Right ventricle myocardium superior (tissue), 1 donor: Measurements from ENCODE around the gene TXNDC11. TPM values are rescaled to one million over a fixed set of nuclear protein-coding genes. Genes with fewer than 3 reads are reported as not detected.

Experiments
- total RNA-seq: library from RNA; stranded (reverse); fragmentation: NEBNext Ultra II Directional; extraction: Animal tissue kit (Norgen Biotek cat#: 25700); gene quantifications from one replicate; pipeline ENCODE4 v1.2.1, GENCODE V29; 2021
- donor health status: DM: no; HTN: yes; CAD: no; lungs with severe emphysema.

Gene TXNDC11
- total RNA-seq, 1 donor from 2014 or later: 18.6 TPM

Other genes with a start within 250 kb of the TXNDC11 start
- 74.3 TPM for gene LITAF, start 155.9 kb downstream of the TXNDC11 start, total RNA-seq
- 28.3 TPM for gene SNN, start 74.4 kb downstream of the TXNDC11 start, total RNA-seq
- gene ZC3H7A, start 54.4 kb upstream of the TXNDC11 start, total RNA-seq: 23.7 TPM
- 101 TPM for gene RSL1D1, start 108.7 kb upstream of the TXNDC11 start, total RNA-seq
- 88.3 TPM for gene GSPT1, start 173.1 kb upstream of the TXNDC11 start, total RNA-seq
- 1.6 TPM for gene NPIPB2, start 199.2 kb upstream of the TXNDC11 start, total RNA-seq
- gene TNFRSF17, start 222.4 kb upstream of the TXNDC11 start, total RNA-seq: not detected
- gene SNX29, start 233.9 kb upstream of the TXNDC11 start, total RNA-seq: 16.5 TPM